Activated T-helper 17 cell treated with anti-CD3 and anti-CD28 coated beads, Interleukin-2, amount 50 U/mL, for 72 hours (primary cell): ENCODE measurements around the gene FIGLA. TPM values are rescaled to one million over a fixed set of nuclear protein-coding genes. Genes with fewer than 3 reads are reported as not detected.
"Not testable (repeated sequence)": the region's sequence is repeated elsewhere in the genome, so short reads cannot be mapped to it uniquely, and the experiment has no call there.

ENCODE experiments used
- ATAC-seq: fragments of 150-1000 bp; cut with Tn5 transposase; replicated peaks from 2 replicates; pipeline ENCODE4 v1.10.0; 2021; ENCODE audit warnings: mild to moderate bottlenecking, moderate library complexity
- H3K27ac Mint-ChIP-seq: one replicate; pipeline ENCODE4 v1.8.0; 2022; ENCODE audit warnings: mixed read lengths
- H3K27me3 Mint-ChIP-seq: one replicate; pipeline ENCODE4 v1.8.0; 2022; ENCODE audit warnings: mixed read lengths
- H3K36me3 Mint-ChIP-seq: one replicate; pipeline ENCODE4 v1.8.0; 2022; ENCODE audit warnings: low read depth, mild to moderate bottlenecking, mixed read lengths
- H3K4me1 Mint-ChIP-seq: one replicate; pipeline ENCODE4 v1.8.0; 2022; ENCODE audit warnings: mixed read lengths
- H3K4me3 Mint-ChIP-seq: one replicate; pipeline ENCODE4 v1.8.0; 2022; ENCODE audit warnings: mild to moderate bottlenecking, mixed read lengths
- H3K9me3 Mint-ChIP-seq: one replicate; pipeline ENCODE4 v1.8.0; 2022; ENCODE audit warnings: mixed read lengths
- total RNA-seq, 2 donors: library from RNA; stranded (reverse); gene quantifications; one replicate each; pipeline ENCODE4 v1.2.3, GENCODE V29; 2022

The FIGLA gene
- total RNA-seq, 2 donors from 2014 or later, result not detected

DNA sequence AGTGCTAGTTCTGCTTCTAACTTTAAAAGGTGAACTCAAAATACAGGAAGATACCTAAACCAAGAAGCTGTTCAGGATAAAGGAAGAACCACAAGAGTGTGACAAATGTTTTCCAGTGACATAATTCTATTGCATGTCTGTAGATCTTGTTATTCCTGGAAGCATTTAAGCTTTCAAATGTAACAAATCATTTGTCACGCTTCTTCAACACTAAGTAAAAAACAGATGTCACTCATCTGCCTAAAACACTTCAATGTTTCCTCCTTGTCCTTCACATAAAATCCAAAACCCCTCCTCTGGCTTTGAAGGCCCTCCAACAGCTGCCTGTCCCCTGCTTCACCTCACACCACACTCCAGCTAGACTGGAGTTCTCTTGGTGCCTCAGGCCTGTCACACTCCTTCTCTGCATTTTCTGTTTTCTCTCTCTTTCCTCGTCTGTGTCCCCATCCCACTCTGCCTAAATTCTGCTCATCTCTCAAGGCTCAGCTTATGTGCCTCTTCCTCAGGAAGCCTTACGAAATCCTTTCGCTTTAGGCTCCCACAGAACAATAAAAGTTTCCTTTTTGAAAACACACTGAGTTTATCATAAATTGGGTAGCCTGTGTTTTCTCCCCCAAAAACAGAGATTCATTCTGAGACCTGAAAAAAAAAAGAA, 36.4 kb upstream of the FIGLA start:
- H3K36me3 Mint-ChIP-seq, result no peaks in the 10 kb centered on the region
- H3K27ac Mint-ChIP-seq, result peak overlapping the region; percentile 43
- H3K4me3 Mint-ChIP-seq, result peak overlapping the region; percentile 23
- H3K4me1 Mint-ChIP-seq, result peaks cover 12% of the 10 kb centered on the region
- H3K27me3 Mint-ChIP-seq, result peaks cover 6% of the 10 kb centered on the region
- peak; percentile 60 for ATAC-seq
- no peaks in the 10 kb centered on the region for H3K9me3 Mint-ChIP-seq

DNA sequence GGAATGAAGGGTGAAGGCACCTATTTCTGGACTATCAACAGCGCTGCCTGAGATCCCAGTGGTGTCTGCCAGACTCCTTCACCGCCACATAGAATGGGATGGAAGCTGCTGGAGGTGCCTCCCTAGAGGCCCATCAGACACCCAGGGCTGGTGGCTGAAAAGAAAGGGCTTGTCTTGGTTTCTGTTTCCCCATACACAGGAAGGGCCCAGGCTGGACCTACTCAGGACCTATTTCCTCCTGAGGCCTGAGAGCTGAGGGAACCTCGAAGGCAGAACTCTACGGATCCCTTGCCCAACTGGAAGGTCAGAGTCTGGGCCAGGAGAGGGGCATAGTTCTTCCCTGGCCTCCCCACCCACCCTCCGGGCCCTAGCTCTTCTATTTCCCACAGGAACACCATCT, 32.8 kb upstream of the FIGLA start:
- no peak overlapping the region for H3K4me3 Mint-ChIP-seq
- H3K27me3 Mint-ChIP-seq, result peaks cover 19% of the 10 kb centered on the region
- peaks cover 12% of the 10 kb centered on the region for H3K4me1 Mint-ChIP-seq
- H3K9me3 Mint-ChIP-seq, result no peaks in the 10 kb centered on the region
- ATAC-seq, result no peak
- no peak overlapping the region for H3K27ac Mint-ChIP-seq
- H3K36me3 Mint-ChIP-seq, result no peaks in the 10 kb centered on the region

DNA sequence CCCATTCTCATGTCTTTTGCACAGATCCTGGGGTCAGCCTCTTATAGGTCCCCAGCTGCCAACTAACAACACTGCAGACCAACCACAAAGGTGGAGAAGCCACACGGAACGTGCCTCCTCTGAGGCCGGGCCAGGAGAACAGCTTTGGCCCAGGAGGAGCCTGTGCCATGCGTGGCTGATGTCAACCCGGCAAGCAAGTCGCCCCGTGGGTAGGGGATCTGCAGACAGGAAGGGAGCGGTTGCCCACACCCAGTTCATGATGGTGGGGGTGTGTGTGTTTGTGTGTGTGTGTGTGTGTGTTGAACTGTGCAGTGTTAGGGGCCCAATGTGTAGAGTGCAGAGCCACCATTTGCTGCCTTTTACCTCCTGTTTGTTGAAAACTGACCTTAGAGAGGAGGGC, 32.4 kb upstream of the FIGLA start:
- Mint-ChIP-seq H3K36me3 (no peaks in the 10 kb centered on the region), H3K4me1 (peaks cover 16% of the 10 kb centered on the region)
- ATAC-seq, result no peak

GRCh38 chr2:70820499-70820898, 30.1 kb upstream of the FIGLA start, which contains the start of gene CLEC4F:
CLEC4F (minus strand) TSS chr2:70820599; CDS start chr2:70820523, 76 bp downstream.
- peaks cover 8% of the 10 kb centered on the region for H3K4me1 Mint-ChIP-seq
- H3K4me3 Mint-ChIP-seq, result no peak within 1 kb of the TSS
- H3K27ac Mint-ChIP-seq, result no peak within 1 kb of the TSS
- H3K27me3 Mint-ChIP-seq, result peaks cover 22% of the 10 kb centered on the region
- no peaks in the 10 kb centered on the region for H3K36me3 Mint-ChIP-seq
- no peak for ATAC-seq
- no peaks in the 10 kb centered on the region for H3K9me3 Mint-ChIP-seq

More for the DNA sequence above, 32.4 kb upstream of the FIGLA start:
- Mint-ChIP-seq H3K27me3 (peaks cover 23% of the 10 kb centered on the region), H3K4me3 (no peak overlapping the region), H3K27ac (no peak overlapping the region), H3K9me3 (no peaks in the 10 kb centered on the region)

DNA sequence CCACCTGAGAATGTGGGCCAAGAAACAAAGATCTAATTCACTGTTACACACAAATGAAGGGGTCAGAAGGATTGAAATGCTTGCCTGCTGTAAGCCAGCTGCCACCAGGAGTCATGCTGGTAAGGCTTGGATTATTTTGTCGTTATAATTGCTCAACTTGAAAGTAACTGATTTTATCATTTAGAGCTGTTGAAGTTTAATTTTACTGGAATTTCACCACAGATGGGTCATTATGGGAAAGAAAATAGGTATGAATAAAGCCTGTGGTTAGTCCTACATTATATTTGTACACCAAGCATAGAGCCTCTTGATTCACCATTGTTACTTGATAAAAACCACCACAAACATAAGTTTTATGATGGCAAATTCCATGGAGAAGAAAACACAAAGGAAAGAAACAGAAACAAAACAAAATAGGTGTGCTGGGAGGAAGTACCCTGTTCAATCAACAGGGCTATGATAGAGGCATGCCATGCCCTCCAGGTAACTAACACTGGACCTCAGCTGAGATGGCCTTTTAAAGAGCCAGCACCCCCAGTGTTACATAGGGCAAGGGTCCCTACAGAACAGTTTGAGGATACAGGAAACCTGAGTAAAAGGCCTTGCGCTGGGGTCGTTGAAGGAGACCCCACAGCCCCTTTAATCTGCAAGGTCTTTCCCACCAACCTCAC, 27.0 kb upstream of the FIGLA start:
- H3K27ac Mint-ChIP-seq, result no peak overlapping the region
- H3K4me3 Mint-ChIP-seq, result no peak overlapping the region
- H3K9me3 Mint-ChIP-seq, result no peaks in the 10 kb centered on the region
- H3K36me3 Mint-ChIP-seq, result no peaks in the 10 kb centered on the region
- peaks cover 28% of the 10 kb centered on the region for H3K27me3 Mint-ChIP-seq
- peak; percentile 56 for ATAC-seq
- H3K4me1 Mint-ChIP-seq, result peaks cover 4% of the 10 kb centered on the region

GRCh38 chr2:70816726-70817125, 26.3 kb upstream of the FIGLA start:
- Mint-ChIP-seq H3K4me3 (no peak overlapping the region), H3K4me1 (peaks cover 4% of the 10 kb centered on the region), H3K9me3 (no peaks in the 10 kb centered on the region), H3K27ac (no peak overlapping the region), H3K27me3 (peaks cover 28% of the 10 kb centered on the region), H3K36me3 (no peaks in the 10 kb centered on the region)
- no peak for ATAC-seq

DNA sequence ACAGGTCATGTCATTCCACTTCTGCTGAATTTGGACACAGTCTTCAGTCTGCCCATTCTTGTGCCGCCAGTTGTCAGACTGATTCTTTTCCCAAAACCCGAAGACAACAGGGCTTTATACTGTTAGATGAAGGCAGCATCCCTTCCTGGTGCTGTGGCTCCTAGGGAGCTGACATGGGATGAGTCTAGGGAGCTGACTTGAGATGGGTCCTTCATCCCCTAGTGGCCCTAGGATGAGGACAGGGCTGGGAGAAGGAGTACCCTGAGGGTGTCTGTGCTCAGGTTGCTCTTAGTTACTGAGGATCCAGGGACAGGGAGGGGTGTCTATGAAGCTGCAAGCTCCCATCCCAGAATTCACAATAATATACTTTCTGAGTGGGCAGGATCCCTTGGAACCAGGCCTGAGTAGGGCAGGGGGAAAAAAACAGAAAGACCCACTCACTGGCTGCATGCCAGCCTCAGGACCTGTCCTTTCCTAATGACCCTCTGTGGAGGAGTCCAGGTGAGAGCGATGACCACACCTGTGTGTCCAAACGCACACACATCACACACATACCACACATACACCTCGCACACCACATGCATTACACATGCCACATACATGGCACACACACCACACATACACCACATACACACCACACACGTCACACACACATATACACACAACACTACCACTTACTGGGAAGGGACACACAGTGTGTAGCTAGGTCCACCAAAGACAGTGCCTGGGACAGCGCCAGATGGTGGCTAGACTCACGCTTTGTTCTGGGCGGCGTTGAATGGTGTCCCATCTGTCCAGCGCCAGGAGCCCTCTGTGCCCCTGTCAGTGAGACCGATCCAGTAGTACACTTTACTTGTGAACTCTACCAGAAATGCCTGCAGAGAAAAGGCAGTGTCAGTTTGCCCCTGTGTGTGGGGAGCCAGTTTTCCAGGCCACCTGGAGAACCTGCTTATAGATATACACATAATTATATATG, 18.8 kb upstream of the FIGLA start:
- Mint-ChIP-seq H3K27ac (no peak overlapping the region), H3K4me3 (no peak overlapping the region), H3K4me1 (no peaks in the 10 kb centered on the region), H3K9me3 (no peaks in the 10 kb centered on the region), H3K27me3 (peaks cover 12% of the 10 kb centered on the region), H3K36me3 (no peaks in the 10 kb centered on the region)
- ATAC-seq, result no peak

DNA sequence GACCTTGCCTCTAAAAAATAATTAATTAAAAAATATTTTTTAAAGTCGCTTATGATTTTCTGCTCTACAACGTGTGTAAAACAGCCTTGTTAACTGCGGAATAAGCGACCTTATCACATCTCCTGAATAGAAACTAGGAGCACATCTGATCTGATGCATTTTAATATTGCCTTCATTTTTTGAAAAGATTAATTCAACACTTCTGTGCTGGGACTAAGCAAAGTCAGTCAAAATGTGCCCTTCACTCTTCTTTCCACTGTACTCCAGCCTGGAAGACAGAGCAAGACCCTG, 17.3 kb upstream of the FIGLA start:
- H3K27ac Mint-ChIP-seq, result no peak overlapping the region
- H3K4me3 Mint-ChIP-seq, result no peak overlapping the region
- H3K27me3 Mint-ChIP-seq, result peaks cover 12% of the 10 kb centered on the region
- H3K9me3 Mint-ChIP-seq, result no peaks in the 10 kb centered on the region
- H3K4me1 Mint-ChIP-seq, result no peaks in the 10 kb centered on the region
- ATAC-seq, result no peak
- H3K36me3 Mint-ChIP-seq, result no peaks in the 10 kb centered on the region

- H3K4me3 Mint-ChIP-seq, result no peak overlapping the region
- H3K27me3 Mint-ChIP-seq, result peaks cover 12% of the 10 kb centered on the region
- H3K9me3 Mint-ChIP-seq, result no peaks in the 10 kb centered on the region
- H3K27ac Mint-ChIP-seq, result no peak overlapping the region
- H3K4me1 Mint-ChIP-seq, result no peaks in the 10 kb centered on the region
- no peak for ATAC-seq
- H3K36me3 Mint-ChIP-seq, result no peaks in the 10 kb centered on the region
These were observed 16.8 kb upstream of the FIGLA start for GRCh38 chr2:70807102-70807827.

DNA sequence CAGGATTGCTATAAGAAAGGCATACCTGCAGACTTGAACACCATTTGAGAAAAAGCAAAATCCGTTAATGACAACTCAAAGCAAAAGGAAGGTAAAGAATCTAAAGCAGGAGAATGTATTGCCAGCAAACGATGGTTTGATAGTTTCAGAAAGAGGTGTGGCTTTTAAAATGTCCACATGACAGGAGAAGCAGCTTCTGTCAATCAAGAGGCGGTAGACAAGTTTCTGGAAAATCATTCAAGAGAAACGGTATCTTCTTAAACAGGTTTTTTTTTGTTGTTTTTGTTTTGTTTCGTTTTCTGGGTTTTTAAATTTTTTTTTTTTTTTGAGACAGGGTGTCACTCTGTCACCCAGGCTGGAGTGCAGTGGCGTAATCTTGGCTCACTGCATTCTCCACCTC, 16.2 kb upstream of the FIGLA start:
- no peaks in the 10 kb centered on the region for H3K36me3 Mint-ChIP-seq
- no peaks in the 10 kb centered on the region for H3K4me1 Mint-ChIP-seq
- peaks cover 12% of the 10 kb centered on the region for H3K27me3 Mint-ChIP-seq
- H3K4me3 Mint-ChIP-seq, result no peak overlapping the region
- H3K9me3 Mint-ChIP-seq, result no peaks in the 10 kb centered on the region
- H3K27ac Mint-ChIP-seq, result no peak overlapping the region
- no peak for ATAC-seq

DNA sequence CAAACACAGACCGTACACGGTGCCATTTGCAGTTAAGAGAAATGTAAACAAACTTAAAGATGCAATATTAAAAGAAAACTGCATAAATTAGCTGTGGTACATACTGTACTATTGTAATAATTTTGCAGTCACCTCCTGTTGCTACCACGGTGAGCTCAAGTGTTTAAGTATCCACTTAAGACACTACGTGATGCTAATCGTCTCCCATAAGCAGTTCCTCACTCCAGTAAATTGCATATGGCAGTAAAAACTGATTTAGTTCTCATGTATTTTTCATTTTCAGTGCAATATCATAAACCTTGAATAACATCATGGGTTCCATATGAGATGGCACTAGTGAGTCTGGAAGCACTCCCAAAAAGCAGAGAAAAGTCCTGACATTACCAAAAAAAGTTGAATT, 15.6 kb upstream of the FIGLA start:
- no peak for ATAC-seq
- Mint-ChIP-seq H3K27me3 (peaks cover 12% of the 10 kb centered on the region), H3K36me3 (no peaks in the 10 kb centered on the region), H3K27ac (no peak overlapping the region), H3K9me3 (no peaks in the 10 kb centered on the region), H3K4me3 (no peak overlapping the region), H3K4me1 (no peaks in the 10 kb centered on the region)

- Mint-ChIP-seq H3K9me3 (peaks cover 4% of the 10 kb centered on the region), H3K4me3 (no peak overlapping the region), H3K27me3 (peaks cover 13% of the 10 kb centered on the region), H3K27ac (no peak overlapping the region), H3K4me1 (no peaks in the 10 kb centered on the region), H3K36me3 (no peaks in the 10 kb centered on the region)
- no peak for ATAC-seq
These were observed 11.3 kb upstream of the FIGLA start for GRCh38 chr2:70801607-70802263.

DNA sequence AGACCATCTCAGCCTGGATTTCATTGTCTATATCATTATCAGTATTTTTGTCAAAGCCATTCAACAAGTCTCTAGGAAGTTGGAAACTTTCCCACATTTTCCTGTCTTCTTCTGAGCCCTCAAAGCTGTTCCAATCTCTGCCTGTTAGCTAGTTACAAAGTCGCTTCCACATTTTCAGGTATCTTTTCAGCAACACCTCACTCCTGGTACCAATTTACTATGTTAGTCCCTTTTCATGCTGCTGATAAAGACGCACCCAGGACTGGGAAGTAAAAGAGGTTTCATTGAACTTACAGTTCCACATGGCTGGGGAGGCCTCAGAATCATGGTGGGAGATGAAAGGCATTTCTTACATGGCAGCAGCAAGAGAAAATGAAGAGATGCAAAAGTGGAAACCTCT, 9.3 kb upstream of the FIGLA start:
- H3K36me3 Mint-ChIP-seq, result no peaks in the 10 kb centered on the region
- ATAC-seq, result no peak
- peaks cover 4% of the 10 kb centered on the region for H3K9me3 Mint-ChIP-seq
- no peak overlapping the region for H3K4me3 Mint-ChIP-seq
- H3K27ac Mint-ChIP-seq, result no peak overlapping the region
- no peaks in the 10 kb centered on the region for H3K4me1 Mint-ChIP-seq
- peaks cover 10% of the 10 kb centered on the region for H3K27me3 Mint-ChIP-seq

- not testable (repeated sequence) for H3K4me3 Mint-ChIP-seq, ATAC-seq, H3K27ac Mint-ChIP-seq, H3K36me3 Mint-ChIP-seq, H3K9me3 Mint-ChIP-seq, H3K4me1 Mint-ChIP-seq
- peaks cover 19% of the 10 kb centered on the region for H3K27me3 Mint-ChIP-seq
These were observed 7.6 kb upstream of the FIGLA start for GRCh38 chr2:70797996-70798395.
